ENCODE results near the gene MID1IP1. TPM values are rescaled to one million over a fixed set of nuclear protein-coding genes. Genes with fewer than 3 reads are reported as not detected.

The MID1IP1 gene
- total and polyA plus RNA-seq, 2 of the 13 experiments (the other 11 are each of a cell fraction or from before 2014, with no cell fraction given): 35.7 to 36.1 TPM

DNA sequence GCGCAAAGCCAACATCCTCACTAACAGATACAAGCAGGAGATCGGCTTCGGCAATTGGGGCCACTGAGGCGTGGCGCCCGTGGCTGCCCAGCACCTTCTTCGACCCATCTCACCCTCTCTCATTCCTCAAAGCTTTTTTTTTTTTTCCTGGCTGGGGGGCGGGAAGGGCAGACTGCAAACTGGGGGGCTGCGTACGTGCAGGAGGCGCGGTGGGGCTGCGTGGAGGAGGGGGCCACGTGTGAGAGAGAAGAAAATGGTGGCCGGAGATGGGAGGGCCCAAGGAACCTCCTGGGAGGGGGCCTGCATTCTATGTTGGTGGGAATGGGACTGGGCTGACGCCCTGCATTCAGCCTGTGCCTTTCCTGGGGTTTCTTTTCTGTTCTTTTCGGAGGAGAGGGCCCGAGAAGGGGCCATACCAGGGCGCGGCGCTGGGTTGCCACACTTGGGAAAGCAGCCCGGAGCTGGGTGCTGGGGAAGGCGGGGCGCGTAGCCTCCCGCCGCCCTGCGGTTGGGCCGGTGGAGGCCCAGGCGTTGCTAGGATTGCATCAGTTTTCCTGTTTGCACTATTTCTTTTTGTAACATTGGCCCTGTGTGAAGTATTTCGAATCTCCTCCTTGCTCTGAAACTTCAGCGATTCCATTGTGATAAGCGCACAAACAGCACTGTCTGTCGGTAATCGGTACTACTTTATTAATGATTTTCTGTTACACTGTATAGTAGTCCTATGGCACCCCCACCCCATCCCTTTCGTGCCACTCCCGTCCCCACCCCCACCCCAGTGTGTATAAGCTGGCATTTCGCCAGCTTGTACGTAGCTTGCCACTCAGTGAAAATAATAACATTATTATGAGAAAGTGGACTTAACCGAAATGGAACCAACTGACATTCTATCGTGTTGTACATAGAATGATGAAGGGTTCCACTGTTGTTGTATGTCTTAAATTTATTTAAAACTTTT is 4.5 kb downstream of the MID1IP1 start (continued):
- TF ChIP-seq RBFOX2 (IDR thresholded peaks at IDR 0.05; ENCODE audit: low read depth, low read length) (peak; percentile 42; the same call in 1 of the 2 replicates), ZNF891 (CRISPR knock-in tag; IDR thresholded peaks at IDR 0.05) (no peak), ZNF350 (CRISPR knock-in tag; IDR thresholded peaks at IDR 0.05; ENCODE audit: borderline replicate concordance, low read depth) (0 out of 2 replicates have a peak, but pooled peaks have one; percentile 2), AKAP8 (CRISPR knock-in tag; IDR thresholded peaks at IDR 0.05) (no peak), ZNF678 (CRISPR knock-in tag; IDR thresholded peaks at IDR 0.05) (no peak), SRF (IDR thresholded peaks at IDR 0.05; ENCODE audit: low read depth, low read length) (no peak), WIZ (CRISPR knock-in tag; IDR thresholded peaks at IDR 0.05) (no peak), MEIS1 (CRISPR knock-in tag; IDR thresholded peaks at IDR 0.05; ENCODE audit: borderline replicate concordance) (no peak), PCBP1 (IDR thresholded peaks at IDR 0.05; ENCODE audit: borderline replicate concordance, low read depth, low read length) (no peak), ZNF720 (CRISPR knock-in tag; IDR thresholded peaks at IDR 0.05) (no peak), EED (CRISPR knock-in tag; IDR thresholded peaks at IDR 0.05) (no peak), ZNF121 (CRISPR knock-in tag; IDR thresholded peaks at IDR 0.05) (no peak), ZNF629 (CRISPR knock-in tag; conservative IDR thresholded peaks at IDR 0.05) (no peak), ARID2 (CRISPR knock-in tag; IDR thresholded peaks at IDR 0.05; ENCODE audit: borderline replicate concordance) (no peak), ZNF567 (CRISPR knock-in tag; IDR thresholded peaks at IDR 0.05; ENCODE audit: borderline replicate concordance) (no peak)
- TF ChIP-seq, protein P1, sequence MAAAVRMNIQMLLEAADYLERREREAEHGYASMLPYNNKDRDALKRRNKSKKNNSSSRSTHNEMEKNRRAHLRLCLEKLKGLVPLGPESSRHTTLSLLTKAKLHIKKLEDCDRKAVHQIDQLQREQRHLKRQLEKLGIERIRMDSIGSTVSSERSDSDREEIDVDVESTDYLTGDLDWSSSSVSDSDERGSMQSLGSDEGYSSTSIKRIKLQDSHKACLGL (CRISPR knock-in tag; IDR thresholded peaks at IDR 0.05): no peak
- TF ChIP-seq, protein P2, sequence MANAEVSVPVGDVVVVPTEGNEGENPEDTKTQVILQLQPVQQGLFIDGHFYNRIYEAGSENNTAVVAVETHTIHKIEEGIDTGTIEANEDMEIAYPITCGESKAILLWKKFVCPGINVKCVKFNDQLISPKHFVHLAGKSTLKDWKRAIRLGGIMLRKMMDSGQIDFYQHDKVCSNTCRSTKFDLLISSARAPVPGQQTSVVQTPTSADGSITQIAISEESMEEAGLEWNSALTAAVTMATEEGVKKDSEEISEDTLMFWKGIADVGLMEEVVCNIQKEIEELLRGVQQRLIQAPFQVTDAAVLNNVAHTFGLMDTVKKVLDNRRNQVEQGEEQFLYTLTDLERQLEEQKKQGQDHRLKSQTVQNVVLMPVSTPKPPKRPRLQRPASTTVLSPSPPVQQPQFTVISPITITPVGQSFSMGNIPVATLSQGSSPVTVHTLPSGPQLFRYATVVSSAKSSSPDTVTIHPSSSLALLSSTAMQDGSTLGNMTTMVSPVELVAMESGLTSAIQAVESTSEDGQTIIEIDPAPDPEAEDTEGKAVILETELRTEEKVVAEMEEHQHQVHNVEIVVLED (CRISPR knock-in tag; IDR thresholded peaks at IDR 0.05; ENCODE audit: borderline replicate concordance): no peak
- TF ChIP-seq, protein P3, sequence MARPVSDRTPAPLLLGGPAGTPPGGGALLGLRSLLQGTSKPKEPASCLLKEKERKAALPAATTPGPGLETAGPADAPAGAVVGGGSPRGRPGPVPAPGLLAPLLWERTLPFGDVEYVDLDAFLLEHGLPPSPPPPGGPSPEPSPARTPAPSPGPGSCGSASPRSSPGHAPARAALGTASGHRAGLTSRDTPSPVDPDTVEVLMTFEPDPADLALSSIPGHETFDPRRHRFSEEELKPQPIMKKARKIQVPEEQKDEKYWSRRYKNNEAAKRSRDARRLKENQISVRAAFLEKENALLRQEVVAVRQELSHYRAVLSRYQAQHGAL (CRISPR knock-in tag; IDR thresholded peaks at IDR 0.05; ENCODE audit: not compliant biosample characterization): no peak
- TF ChIP-seq, protein P4, sequence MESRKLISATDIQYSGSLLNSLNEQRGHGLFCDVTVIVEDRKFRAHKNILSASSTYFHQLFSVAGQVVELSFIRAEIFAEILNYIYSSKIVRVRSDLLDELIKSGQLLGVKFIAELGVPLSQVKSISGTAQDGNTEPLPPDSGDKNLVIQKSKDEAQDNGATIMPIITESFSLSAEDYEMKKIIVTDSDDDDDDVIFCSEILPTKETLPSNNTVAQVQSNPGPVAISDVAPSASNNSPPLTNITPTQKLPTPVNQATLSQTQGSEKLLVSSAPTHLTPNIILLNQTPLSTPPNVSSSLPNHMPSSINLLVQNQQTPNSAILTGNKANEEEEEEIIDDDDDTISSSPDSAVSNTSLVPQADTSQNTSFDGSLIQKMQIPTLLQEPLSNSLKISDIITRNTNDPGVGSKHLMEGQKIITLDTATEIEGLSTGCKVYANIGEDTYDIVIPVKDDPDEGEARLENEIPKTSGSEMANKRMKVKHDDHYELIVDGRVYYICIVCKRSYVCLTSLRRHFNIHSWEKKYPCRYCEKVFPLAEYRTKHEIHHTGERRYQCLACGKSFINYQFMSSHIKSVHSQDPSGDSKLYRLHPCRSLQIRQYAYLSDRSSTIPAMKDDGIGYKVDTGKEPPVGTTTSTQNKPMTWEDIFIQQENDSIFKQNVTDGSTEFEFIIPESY (CRISPR knock-in tag; IDR thresholded peaks at IDR 0.05): no peak
- TF ChIP-seq, protein P5, sequence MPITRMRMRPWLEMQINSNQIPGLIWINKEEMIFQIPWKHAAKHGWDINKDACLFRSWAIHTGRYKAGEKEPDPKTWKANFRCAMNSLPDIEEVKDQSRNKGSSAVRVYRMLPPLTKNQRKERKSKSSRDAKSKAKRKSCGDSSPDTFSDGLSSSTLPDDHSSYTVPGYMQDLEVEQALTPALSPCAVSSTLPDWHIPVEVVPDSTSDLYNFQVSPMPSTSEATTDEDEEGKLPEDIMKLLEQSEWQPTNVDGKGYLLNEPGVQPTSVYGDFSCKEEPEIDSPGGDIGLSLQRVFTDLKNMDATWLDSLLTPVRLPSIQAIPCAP (CRISPR knock-in tag; IDR thresholded peaks at IDR 0.05; ENCODE audit: low read depth): no peak
- TF ChIP-seq, protein P6, sequence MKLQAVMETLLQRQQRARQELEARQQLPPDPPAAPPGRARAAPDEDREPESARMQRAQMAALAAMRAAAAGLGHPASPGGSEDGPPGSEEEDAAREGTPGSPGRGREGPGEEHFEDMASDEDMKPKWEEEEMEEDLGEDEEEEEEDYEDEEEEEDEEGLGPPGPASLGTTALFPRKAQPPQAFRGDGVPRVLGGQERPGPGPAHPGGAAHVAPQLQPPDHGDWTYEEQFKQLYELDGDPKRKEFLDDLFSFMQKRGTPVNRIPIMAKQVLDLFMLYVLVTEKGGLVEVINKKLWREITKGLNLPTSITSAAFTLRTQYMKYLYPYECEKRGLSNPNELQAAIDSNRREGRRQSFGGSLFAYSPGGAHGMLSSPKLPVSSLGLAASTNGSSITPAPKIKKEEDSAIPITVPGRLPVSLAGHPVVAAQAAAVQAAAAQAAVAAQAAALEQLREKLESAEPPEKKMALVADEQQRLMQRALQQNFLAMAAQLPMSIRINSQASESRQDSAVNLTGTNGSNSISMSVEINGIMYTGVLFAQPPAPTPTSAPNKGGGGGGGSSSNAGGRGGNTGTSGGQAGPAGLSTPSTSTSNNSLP (IDR thresholded peaks at IDR 0.05; ENCODE audit: low read depth, low read length): no peak
